Left ventricle myocardium inferior (tissue), 1 donor: Measurements from ENCODE around the gene PTGER2. TPM values are rescaled to one million over a fixed set of nuclear protein-coding genes. Genes with fewer than 3 reads are reported as not detected.

Source experiments
- DNase-seq: peaks from one replicate; pipeline ENCODE4 v3.0.0-alpha.2; 2020
- H3K27ac ChIP-seq: fragments of 200-600 bp; replicated peaks from 2 replicates; pipeline ENCODE4 v1.8.0; 2021
- H3K27me3 ChIP-seq: fragments of 200-600 bp; 2 replicates; pipeline ENCODE4 v1.8.0; 2021; ENCODE audit warnings: low read depth
- H3K36me3 ChIP-seq: fragments of 200-600 bp; 2 replicates; pipeline ENCODE4 v1.8.0; 2021
- H3K4me1 ChIP-seq: fragments of 200-600 bp; 2 replicates; pipeline ENCODE4 v1.8.0; 2021
- H3K4me3 ChIP-seq: fragments of 200-600 bp; 2 replicates; pipeline ENCODE4 v1.8.0; 2021; ENCODE audit warnings: mild to moderate bottlenecking, moderate library complexity
- H3K9me3 ChIP-seq: fragments of 200-600 bp; replicated peaks from 2 replicates; pipeline ENCODE4 v1.8.0; 2021
- intact Hi-C: fragments of 100-400 bp; cut with micrococcal nuclease; formaldehyde crosslinking; loops from one replicate; pipeline ENCODE4 v1.11.0; 2022
- total RNA-seq: library from RNA; stranded (reverse); fragmentation: NEBNext Ultra II Directional; extraction: Animal tissue kit (Norgen Biotek cat#: 25700); gene quantifications from one replicate; pipeline ENCODE4 v1.2.1, GENCODE V29; 2021
- TF ChIP-seq, protein P1 (sequence below): fragments of 200-600 bp; IDR thresholded peaks from 2 replicates; pipeline ENCODE4 v1.8.0; 2021; ENCODE audit warnings: antibody characterized with exemption, mild to moderate bottlenecking, borderline replicate concordance
- donor health status: DM: no; HTN: yes; CAD: no; lungs with severe emphysema.

Gene PTGER2
- total RNA-seq, 1 donor from 2014 or later = 0.60 TPM

GRCh38 chr14:52296378-52296777 is 17.7 kb upstream of the PTGER2 start:
- no peak overlapping the region for H3K27ac ChIP-seq
- no peak for DNase-seq
- intact Hi-C loops = loop anchor here (5.0 kb wide), 1 partner anchor 176 kb away; no protein-coding TSS in a partner anchor
- no peaks in the 10 kb centered on the region for H3K4me1 ChIP-seq
- no peaks in the 10 kb centered on the region for H3K27me3 ChIP-seq
- H3K4me3 ChIP-seq = no peak overlapping the region
- no peaks in the 10 kb centered on the region for H3K36me3 ChIP-seq
- no peaks in the 10 kb centered on the region for H3K9me3 ChIP-seq
- TF ChIP-seq, protein P1, sequence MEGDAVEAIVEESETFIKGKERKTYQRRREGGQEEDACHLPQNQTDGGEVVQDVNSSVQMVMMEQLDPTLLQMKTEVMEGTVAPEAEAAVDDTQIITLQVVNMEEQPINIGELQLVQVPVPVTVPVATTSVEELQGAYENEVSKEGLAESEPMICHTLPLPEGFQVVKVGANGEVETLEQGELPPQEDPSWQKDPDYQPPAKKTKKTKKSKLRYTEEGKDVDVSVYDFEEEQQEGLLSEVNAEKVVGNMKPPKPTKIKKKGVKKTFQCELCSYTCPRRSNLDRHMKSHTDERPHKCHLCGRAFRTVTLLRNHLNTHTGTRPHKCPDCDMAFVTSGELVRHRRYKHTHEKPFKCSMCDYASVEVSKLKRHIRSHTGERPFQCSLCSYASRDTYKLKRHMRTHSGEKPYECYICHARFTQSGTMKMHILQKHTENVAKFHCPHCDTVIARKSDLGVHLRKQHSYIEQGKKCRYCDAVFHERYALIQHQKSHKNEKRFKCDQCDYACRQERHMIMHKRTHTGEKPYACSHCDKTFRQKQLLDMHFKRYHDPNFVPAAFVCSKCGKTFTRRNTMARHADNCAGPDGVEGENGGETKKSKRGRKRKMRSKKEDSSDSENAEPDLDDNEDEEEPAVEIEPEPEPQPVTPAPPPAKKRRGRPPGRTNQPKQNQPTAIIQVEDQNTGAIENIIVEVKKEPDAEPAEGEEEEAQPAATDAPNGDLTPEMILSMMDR = no peak

- H3K4me3 ChIP-seq = no peak overlapping the region
- H3K4me1 ChIP-seq = no peaks in the 10 kb centered on the region
- H3K27me3 ChIP-seq = no peaks in the 10 kb centered on the region
- DNase-seq = no peak
- H3K36me3 ChIP-seq = no peaks in the 10 kb centered on the region
- H3K9me3 ChIP-seq = no peaks in the 10 kb centered on the region
- H3K27ac ChIP-seq = no peak overlapping the region
- TF ChIP-seq, protein P1 = no peak
- intact Hi-C loops = loop anchor here (5.0 kb wide), 1 partner anchor 174 kb away; no protein-coding TSS in a partner anchor
Measured at GRCh38 chr14:52298795-52299194, 15.3 kb upstream of the PTGER2 start.

- DNase-seq = no peak
- Histone ChIP-seq H3K9me3 (no peaks in the 10 kb centered on the region), H3K27me3 (no peaks in the 10 kb centered on the region), H3K27ac (no peak overlapping the region), H3K4me3 (no peak overlapping the region), H3K4me1 (no peaks in the 10 kb centered on the region), H3K36me3 (no peaks in the 10 kb centered on the region)
- TF ChIP-seq, protein P1 = peak; percentile 79
- intact Hi-C loops = loop anchor here (5.0 kb wide), 1 partner anchor 173 kb away; no protein-coding TSS in a partner anchor
Measured at GRCh38 chr14:52299692-52300278, 14.3 kb upstream of the PTGER2 start.

DNA sequence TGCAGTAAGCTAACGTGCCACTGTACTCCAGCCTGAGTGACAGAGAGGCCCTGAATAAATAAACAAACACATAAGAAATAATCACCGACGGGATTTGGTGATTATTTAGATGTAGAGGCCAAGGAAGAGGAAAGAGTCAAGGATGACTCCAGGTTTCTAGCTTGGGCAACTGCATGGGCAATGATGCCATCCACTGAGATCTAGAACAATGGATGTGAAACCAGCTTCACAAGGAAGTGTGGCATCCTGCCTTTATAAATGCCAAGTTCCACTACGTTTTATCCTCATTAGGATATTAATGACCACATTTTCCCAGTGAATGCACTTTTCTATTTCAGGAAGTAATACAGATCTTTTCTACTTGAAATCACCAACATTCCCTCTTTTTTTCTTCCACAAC is 10.9 kb upstream of the PTGER2 start:
- TF ChIP-seq, protein P1 = no peak
- H3K4me3 ChIP-seq = no peak overlapping the region
- H3K27me3 ChIP-seq = peaks cover 5% of the 10 kb centered on the region
- no peaks in the 10 kb centered on the region for H3K4me1 ChIP-seq
- H3K36me3 ChIP-seq = no peaks in the 10 kb centered on the region
- no peak for DNase-seq
- H3K9me3 ChIP-seq = no peaks in the 10 kb centered on the region
- H3K27ac ChIP-seq = no peak overlapping the region
- intact Hi-C loops = no loop called here

DNA sequence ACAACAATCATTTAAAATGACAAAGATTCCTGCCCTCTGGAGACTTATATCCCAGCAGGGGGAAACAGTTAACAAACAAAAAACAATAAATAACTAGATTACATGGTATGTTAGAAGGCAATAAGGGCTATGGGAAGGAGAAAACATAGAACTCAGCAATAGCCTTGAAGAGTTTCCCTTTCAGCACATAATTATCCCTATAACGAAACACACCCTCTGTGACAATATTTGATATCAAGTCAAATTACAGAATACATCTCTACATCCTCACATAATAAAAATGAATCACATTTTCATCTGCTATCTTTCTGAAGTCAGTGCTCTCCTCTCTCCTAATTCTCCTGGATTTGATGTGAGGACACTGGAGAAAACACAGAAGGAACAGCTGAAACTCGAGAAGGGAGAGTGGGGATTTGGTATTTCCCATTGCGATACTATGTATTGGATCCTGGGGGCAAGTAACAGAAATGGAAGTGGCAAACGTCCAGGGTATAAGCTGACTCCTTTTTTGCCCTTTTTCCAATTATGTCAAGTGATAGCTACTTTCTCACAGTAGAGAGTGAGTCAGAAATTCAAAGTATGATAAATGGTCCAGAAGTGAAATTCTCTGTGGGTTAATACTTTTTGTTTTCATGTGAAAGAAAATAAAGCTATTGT is 9.7 kb upstream of the PTGER2 start:
- H3K4me3 ChIP-seq = no peak overlapping the region
- TF ChIP-seq, protein P1 = no peak
- H3K36me3 ChIP-seq = no peaks in the 10 kb centered on the region
- H3K9me3 ChIP-seq = no peaks in the 10 kb centered on the region
- DNase-seq = no peak
- intact Hi-C loops = no loop called here
- H3K4me1 ChIP-seq = no peaks in the 10 kb centered on the region
- H3K27me3 ChIP-seq = peaks cover 10% of the 10 kb centered on the region
- H3K27ac ChIP-seq = no peak overlapping the region
